HEK293 (cell line): ENCODE results near the gene UPB1.

Experiments used
- CTCF ChIP-seq: fragments of 450-650 bp; formaldehyde crosslinking; IDR thresholded peaks from 2 replicates; pipeline ENCODE4 v1.5.1; 2016; ENCODE audit warnings: missing biosample characterization, missing genetic modification characterization
- ZNF48 ChIP-seq: fragments of 450-650 bp; formaldehyde crosslinking; IDR thresholded peaks from 2 replicates; pipeline ENCODE4 v1.5.1; 2016; ENCODE audit warnings: missing biosample characterization, missing genetic modification characterization

GRCh38 chr22:24483976-24484545, 11.1 kb upstream of the UPB1 start:
- TF ChIP-seq CTCF (tag by site-specific recombination) (no peak), ZNF48 (tag by site-specific recombination) (no peak)
